Activated naive CD8-positive, alpha-beta T cell treated with anti-CD3 and anti-CD28 coated beads, Interleukin-2, amount 50 U/mL, for 24 hours (primary cell): Measurements from ENCODE around the gene TNXB.

ENCODE experiments used
- ATAC-seq: fragments of 150-1000 bp; cut with Tn5 transposase; one replicate; pipeline ENCODE4 v1.10.0; 2021
- DNase-seq: peaks from one replicate; pipeline ENCODE4 v3.0.0; 2021
- H3K27ac Mint-ChIP-seq: one replicate; pipeline ENCODE4 v1.8.0; 2021; ENCODE audit warnings: mild to moderate bottlenecking, mixed read lengths
- H3K27me3 Mint-ChIP-seq: one replicate; pipeline ENCODE4 v1.8.0; 2021; ENCODE audit warnings: mixed read lengths
- H3K36me3 Mint-ChIP-seq: one replicate; pipeline ENCODE4 v1.8.0; 2021; ENCODE audit warnings: low read depth, mixed read lengths
- H3K4me1 Mint-ChIP-seq: one replicate; pipeline ENCODE4 v1.8.0; 2021; ENCODE audit warnings: mixed read lengths
- H3K4me3 Mint-ChIP-seq: one replicate; pipeline ENCODE4 v1.8.0; 2021; ENCODE audit warnings: mild to moderate bottlenecking, moderate library complexity, mixed read lengths
- H3K9me3 Mint-ChIP-seq: one replicate; pipeline ENCODE4 v1.8.0; 2021; ENCODE audit warnings: mixed read lengths

The TNXB gene

GRCh38 chr6:32086661-32087573 is 22.2 kb downstream of the TNXB start:
- Mint-ChIP-seq H3K36me3 (no peaks in the 10 kb centered on the region), H3K27me3 (peaks cover 65% of the 10 kb centered on the region), H3K9me3 (no peaks in the 10 kb centered on the region), H3K4me1 (peaks cover 14% of the 10 kb centered on the region), H3K4me3 (peak overlapping the region; percentile 59), H3K27ac (peak overlapping the region; percentile 78)
- peak; percentile 35 for ATAC-seq
- peak; percentile 59 for DNase-seq

- Mint-ChIP-seq H3K9me3 (no peaks in the 10 kb centered on the region), H3K36me3 (no peaks in the 10 kb centered on the region), H3K27ac (no peak overlapping the region), H3K27me3 (peaks cover 62% of the 10 kb centered on the region), H3K4me3 (no peak overlapping the region), H3K4me1 (peaks cover 14% of the 10 kb centered on the region)
- DNase-seq (no peak), ATAC-seq (no peak)
Measured at GRCh38 chr6:32085759-32086459, 23.2 kb downstream of the TNXB start.

DNA sequence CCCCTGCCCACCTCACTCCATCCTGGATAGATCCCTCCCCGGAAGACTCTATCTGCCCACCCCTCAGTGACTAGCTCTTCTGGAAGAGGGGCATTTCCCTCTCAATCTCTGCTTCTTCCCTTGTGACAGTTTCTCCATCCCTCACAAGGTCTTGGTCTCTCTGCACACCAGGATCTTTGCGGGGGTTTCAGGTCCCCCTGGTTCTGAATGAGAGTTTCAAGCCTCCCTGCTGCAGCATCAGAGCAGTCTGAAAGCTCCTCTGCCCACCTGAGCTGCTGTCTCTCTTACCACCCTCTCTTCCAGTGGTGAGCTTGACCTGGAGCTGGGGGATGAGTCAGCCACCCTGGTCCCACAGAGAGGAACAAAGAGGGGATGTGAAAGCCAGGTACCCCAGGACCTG is 24.4 kb downstream of the TNXB start:
- peaks cover 57% of the 10 kb centered on the region for H3K27me3 Mint-ChIP-seq
- no peak overlapping the region for H3K4me3 Mint-ChIP-seq
- H3K4me1 Mint-ChIP-seq, result peaks cover 14% of the 10 kb centered on the region
- DNase-seq (no peak), ATAC-seq (no peak)
- no peaks in the 10 kb centered on the region for H3K9me3 Mint-ChIP-seq
- no peaks in the 10 kb centered on the region for H3K36me3 Mint-ChIP-seq
- H3K27ac Mint-ChIP-seq, result no peak overlapping the region

DNA sequence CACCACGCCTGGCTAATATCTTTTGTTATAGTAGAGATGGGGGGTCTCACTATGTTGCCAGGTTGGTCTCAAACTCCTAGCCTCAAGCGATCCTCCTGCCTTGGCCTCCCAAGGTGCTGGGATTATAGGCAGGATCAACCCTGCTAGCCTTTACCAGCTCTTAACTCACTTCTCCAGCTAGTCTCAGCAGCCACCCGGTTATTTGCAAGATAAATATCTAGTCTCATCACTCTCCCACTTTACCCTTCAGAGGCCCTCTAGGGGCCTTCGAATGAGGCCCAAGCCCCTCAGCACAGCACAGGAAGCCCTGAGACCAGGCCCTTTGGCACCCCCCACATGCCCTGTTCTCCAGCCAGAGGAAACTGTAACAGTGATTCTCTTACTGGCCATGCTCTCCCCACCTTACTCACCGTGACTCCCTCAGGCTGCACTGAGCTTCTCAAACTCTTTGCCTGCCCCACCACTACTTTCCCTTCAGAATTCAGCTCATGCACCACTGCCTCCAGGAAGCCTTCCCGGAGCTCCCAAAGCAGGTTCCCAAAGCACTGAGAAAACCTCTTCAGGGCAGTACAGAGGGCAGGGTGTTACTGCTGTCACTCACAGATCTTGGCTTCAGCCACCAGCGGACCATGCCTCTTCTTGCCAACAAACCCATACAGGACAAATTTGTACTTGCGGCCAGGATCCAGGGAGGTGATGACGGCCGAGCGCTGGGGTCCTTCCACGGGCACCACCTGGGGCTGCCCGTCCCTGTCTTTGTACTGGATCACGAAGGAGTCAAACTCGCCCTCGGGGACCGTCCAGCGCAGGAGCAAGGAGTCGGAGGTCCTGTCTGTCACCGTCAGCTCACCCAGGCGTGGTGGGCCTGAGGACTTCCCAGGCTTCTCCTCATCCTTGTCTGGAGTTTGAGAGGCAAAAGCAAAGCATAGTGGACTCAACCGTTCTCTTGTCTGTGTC is 25.0 kb downstream of the TNXB start:
- ATAC-seq (no peak), DNase-seq (no peak)
- H3K4me3 Mint-ChIP-seq, result no peak overlapping the region
- H3K27me3 Mint-ChIP-seq, result peaks cover 50% of the 10 kb centered on the region
- H3K9me3 Mint-ChIP-seq, result no peaks in the 10 kb centered on the region
- H3K36me3 Mint-ChIP-seq, result no peaks in the 10 kb centered on the region
- H3K4me1 Mint-ChIP-seq, result peaks cover 14% of the 10 kb centered on the region
- no peak overlapping the region for H3K27ac Mint-ChIP-seq

DNA sequence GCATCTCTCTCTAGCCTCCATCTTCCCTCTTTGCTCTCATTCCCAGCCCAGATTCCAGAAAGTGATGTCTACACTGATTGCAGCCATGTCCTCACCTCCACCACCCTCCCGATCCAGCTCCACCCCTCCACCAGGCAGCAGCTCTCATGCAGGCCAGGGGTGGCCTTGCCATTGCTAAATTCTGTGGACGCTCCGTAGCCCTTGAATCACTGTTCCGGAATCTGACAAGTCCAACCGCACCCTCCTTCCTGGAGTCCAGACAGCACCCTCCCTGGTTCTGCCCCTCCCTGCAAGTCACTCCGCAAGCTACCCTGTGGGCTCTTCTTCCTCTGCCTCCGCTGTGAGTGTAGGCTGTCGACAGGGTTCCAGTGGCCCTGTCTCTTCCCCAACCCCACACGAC is 26.2 kb downstream of the TNXB start:
- Mint-ChIP-seq H3K4me1 (peaks cover 11% of the 10 kb centered on the region), H3K9me3 (no peaks in the 10 kb centered on the region), H3K27ac (no peak overlapping the region), H3K27me3 (peaks cover 43% of the 10 kb centered on the region), H3K4me3 (no peak overlapping the region), H3K36me3 (no peaks in the 10 kb centered on the region)
- ATAC-seq (no peak), DNase-seq (no peak)

GRCh38 chr6:32082478-32082877 is 26.7 kb downstream of the TNXB start:
- peaks cover 11% of the 10 kb centered on the region for H3K4me1 Mint-ChIP-seq
- H3K27me3 Mint-ChIP-seq, result peaks cover 43% of the 10 kb centered on the region

GRCh38 chr6:32081168-32081990 is 27.8 kb downstream of the TNXB start:
- Mint-ChIP-seq H3K36me3 (no peaks in the 10 kb centered on the region), H3K4me1 (peaks cover 4% of the 10 kb centered on the region), H3K9me3 (no peaks in the 10 kb centered on the region), H3K27ac (no peak overlapping the region), H3K4me3 (no peak overlapping the region), H3K27me3 (peaks cover 36% of the 10 kb centered on the region)
- ATAC-seq, result no peak
- no peak for DNase-seq

More at GRCh38 chr6:32082478-32082877, 26.7 kb downstream of the TNXB start:
- DNase-seq (no peak), ATAC-seq (no peak)
- no peaks in the 10 kb centered on the region for H3K9me3 Mint-ChIP-seq
- H3K36me3 Mint-ChIP-seq, result no peaks in the 10 kb centered on the region
- no peak overlapping the region for H3K27ac Mint-ChIP-seq
- H3K4me3 Mint-ChIP-seq, result no peak overlapping the region

DNA sequence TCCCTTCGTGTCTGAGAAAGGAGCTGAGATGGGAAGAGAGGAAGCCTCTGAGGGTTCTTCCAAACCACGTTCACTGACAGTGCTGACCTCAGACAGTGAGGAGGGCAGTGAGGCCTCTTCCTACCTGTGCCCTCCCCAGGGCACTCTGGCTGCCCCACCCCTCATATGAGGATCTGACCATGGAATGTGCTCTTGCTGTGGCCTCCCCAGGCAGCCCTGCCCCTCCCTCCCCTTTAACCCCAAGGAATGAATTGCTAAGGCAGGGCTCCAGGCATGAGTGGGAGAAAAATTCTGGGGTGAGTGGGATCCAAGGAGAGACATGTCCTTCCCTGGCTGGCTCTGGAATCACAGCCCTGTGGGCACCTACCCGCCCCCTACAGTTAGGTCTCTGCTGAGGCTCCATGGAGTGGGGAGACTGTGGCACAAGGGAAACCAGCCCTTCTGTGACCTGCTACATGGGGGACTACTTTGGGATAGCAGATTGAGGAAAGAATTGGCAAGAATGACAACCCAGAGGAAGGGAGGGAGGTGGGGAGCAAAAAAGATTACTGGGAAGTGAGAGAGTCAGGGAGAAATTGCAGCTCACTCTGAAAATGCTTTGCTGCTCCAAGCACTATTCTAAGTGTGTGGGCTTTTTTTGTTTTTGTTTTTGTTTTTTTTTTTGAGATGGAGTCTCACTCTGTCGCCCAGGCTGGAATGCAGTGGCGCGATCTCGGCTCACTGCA is 29.4 kb downstream of the TNXB start:
- no peaks in the 10 kb centered on the region for H3K9me3 Mint-ChIP-seq
- H3K4me1 Mint-ChIP-seq, result no peaks in the 10 kb centered on the region
- H3K4me3 Mint-ChIP-seq, result no peak overlapping the region
- no peak overlapping the region for H3K27ac Mint-ChIP-seq
- no peaks in the 10 kb centered on the region for H3K36me3 Mint-ChIP-seq
- no peak for DNase-seq
- ATAC-seq, result no peak
- H3K27me3 Mint-ChIP-seq, result peaks cover 22% of the 10 kb centered on the region

- Mint-ChIP-seq H3K36me3 (no peaks in the 10 kb centered on the region), H3K4me3 (no peak overlapping the region), H3K27ac (no peak overlapping the region), H3K4me1 (no peaks in the 10 kb centered on the region), H3K9me3 (no peaks in the 10 kb centered on the region), H3K27me3 (peaks cover 4% of the 10 kb centered on the region)
- ATAC-seq (no peak), DNase-seq (no peak)
Measured at GRCh38 chr6:32076321-32076809, 32.8 kb downstream of the TNXB start.

DNA sequence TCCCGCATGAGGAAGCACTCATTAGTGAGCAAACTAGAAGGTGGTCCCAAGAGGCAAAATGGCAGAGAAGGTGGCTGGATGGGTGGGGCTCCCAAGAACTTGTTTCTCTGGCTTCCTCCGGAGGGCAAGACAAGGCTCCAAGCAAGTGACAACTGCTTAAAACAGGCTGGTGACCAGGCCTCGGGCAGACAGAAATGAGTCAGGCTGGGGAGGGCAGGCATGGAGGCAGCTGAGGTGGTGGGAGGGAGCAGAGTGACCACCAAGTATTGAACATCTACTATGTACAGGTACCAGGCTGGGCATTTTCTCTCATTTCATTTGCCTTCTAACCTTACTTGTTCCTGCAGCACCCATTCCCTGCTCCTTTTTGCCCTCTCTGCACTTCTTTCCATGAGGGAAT is 33.4 kb downstream of the TNXB start:
- DNase-seq (no peak), ATAC-seq (no peak)
- H3K27ac Mint-ChIP-seq, result no peak overlapping the region
- no peaks in the 10 kb centered on the region for H3K4me1 Mint-ChIP-seq
- H3K36me3 Mint-ChIP-seq, result no peaks in the 10 kb centered on the region
- peaks cover 4% of the 10 kb centered on the region for H3K27me3 Mint-ChIP-seq
- H3K4me3 Mint-ChIP-seq, result no peak overlapping the region
- H3K9me3 Mint-ChIP-seq, result no peaks in the 10 kb centered on the region

- Mint-ChIP-seq H3K27ac (no peak overlapping the region), H3K27me3 (peaks cover 4% of the 10 kb centered on the region), H3K4me3 (no peak overlapping the region), H3K4me1 (no peaks in the 10 kb centered on the region), H3K9me3 (no peaks in the 10 kb centered on the region), H3K36me3 (no peaks in the 10 kb centered on the region)
- no peak for ATAC-seq
- no peak for DNase-seq
Measured at GRCh38 chr6:32074996-32075532, 34.1 kb downstream of the TNXB start.

- DNase-seq (no peak), ATAC-seq (no peak)
- peaks cover 2% of the 10 kb centered on the region for H3K27me3 Mint-ChIP-seq
- no peaks in the 10 kb centered on the region for H3K9me3 Mint-ChIP-seq
- no peak overlapping the region for H3K4me3 Mint-ChIP-seq
- no peak overlapping the region for H3K27ac Mint-ChIP-seq
- H3K36me3 Mint-ChIP-seq, result no peaks in the 10 kb centered on the region
- H3K4me1 Mint-ChIP-seq, result no peaks in the 10 kb centered on the region
Measured at GRCh38 chr6:32073613-32074012, 35.5 kb downstream of the TNXB start.

- no peak for ATAC-seq
- DNase-seq, result no peak
- no peaks in the 10 kb centered on the region for H3K36me3 Mint-ChIP-seq
- H3K4me3 Mint-ChIP-seq, result no peak overlapping the region
- H3K27me3 Mint-ChIP-seq, result peaks cover 2% of the 10 kb centered on the region
- H3K9me3 Mint-ChIP-seq, result no peaks in the 10 kb centered on the region
- H3K27ac Mint-ChIP-seq, result no peak overlapping the region
- H3K4me1 Mint-ChIP-seq, result no peaks in the 10 kb centered on the region
Measured at GRCh38 chr6:32073101-32073500, 36.0 kb downstream of the TNXB start.
